NT2/D1 (cell line): ENCODE results near the gene ITCH.

Experiments
- SUZ12 ChIP-seq: IDR thresholded peaks from 2 replicates; pipeline ENCODE4 v1.6.1; 2011; ENCODE audit not compliant: insufficient read length, insufficient read depth; ENCODE audit errors: extremely low read depth
- YY1 ChIP-seq: IDR thresholded peaks from 2 replicates; pipeline ENCODE4 v1.6.1; 2011; ENCODE audit not compliant: insufficient read length, insufficient read depth
- ZNF274 ChIP-seq: IDR thresholded peaks from 2 replicates; pipeline ENCODE4 v1.6.1; 2011; ENCODE audit warnings: mild to moderate bottlenecking, low read depth, low read length

- TF ChIP-seq ZNF274 (no peak), YY1 (no peak), SUZ12 (no peak)
Measured at GRCh38 chr20:34410336-34410735, 47.3 kb downstream of the ITCH start.
